PC-3 (cell line): ENCODE results near the gene EFCAB12. TPM values are rescaled to one million over a fixed set of nuclear protein-coding genes. Genes with fewer than 3 reads are reported as not detected.

Source experiments
- ATAC-seq: fragments of 200-7000 bp; cut with Tn5 transposase; 2 replicates; pipeline ENCODE4 v1.9.1; 2020; ENCODE audit warnings: mild to moderate bottlenecking, moderate library complexity
- BruUV-seq: library from RNA; stranded (reverse); fragments of 400-500 nt; replicated peaks from 2 replicates; lab custom pipeline; 2021; lab: Mats Ljungman, UMichigan
- CTCF ChIA-PET: fragments of 300-600 bp; sonication (Branson Sonifier 250); formaldehyde crosslinking; loops from one replicate; lab custom pipeline; 2022; ENCODE audit warnings: antibody characterized with exemption; lab: Charles Lee
- POLR2A ChIA-PET: fragments of 300-600 bp; sonication (Branson Sonifier 250); formaldehyde crosslinking; loops from one replicate; lab custom pipeline; 2022; ENCODE audit warnings: antibody characterized with exemption; ENCODE audit not compliant: unreplicated experiment; lab: Charles Lee
- DNase-seq: peaks from one replicate; pipeline ENCODE4 v3.0.0-alpha.2; 2015
- H2AFZ ChIP-seq: fragments of 300-600 bp; sonication (generic); 2 replicates; pipeline ENCODE4 v1.6.0; 2016; ENCODE audit warnings: antibody characterized with exemption, low read length
- H3F3A ChIP-seq: fragments of 300-600 bp; sonication (generic); one replicate; pipeline ENCODE4 v1.6.0; 2017; ENCODE audit warnings: antibody characterized with exemption, low read length, control low read depth, mild to moderate bottlenecking; ENCODE audit not compliant: unreplicated experiment
- H3K27ac ChIP-seq: fragments of 300-600 bp; sonication (generic); 2 replicates; pipeline ENCODE4 v1.5.1; 2016; ENCODE audit warnings: mild to moderate bottlenecking, low read length
- H3K27me3 ChIP-seq: fragments of 300-600 bp; sonication (generic); 2 replicates; pipeline ENCODE4 v1.6.1; 2016; ENCODE audit warnings: low read length, mixed read lengths
- H3K36me3 ChIP-seq: fragments of 300-600 bp; sonication (generic); 2 replicates; pipeline ENCODE4 v1.6.1; 2016; ENCODE audit warnings: low read depth, mixed run types, low read length, mixed read lengths
- H3K4me1 ChIP-seq: fragments of 300-600 bp; sonication (generic); 2 replicates; pipeline ENCODE4 v1.5.1; 2016; ENCODE audit warnings: low read length; ENCODE audit not compliant: insufficient read depth
- H3K4me2 ChIP-seq: fragments of 300-600 bp; sonication (generic); 2 replicates; pipeline ENCODE4 v1.6.0; 2016; ENCODE audit warnings: low read length
- H3K4me3 ChIP-seq: fragments of 300-600 bp; sonication (generic); 2 replicates; pipeline ENCODE4 v1.5.1; 2016; ENCODE audit warnings: mild to moderate bottlenecking, low read length, mixed read lengths
- H3K79me2 ChIP-seq: fragments of 300-600 bp; sonication (generic); 2 replicates; pipeline ENCODE4 v1.6.1; 2017; ENCODE audit warnings: low read length, mixed read lengths
- H3K9ac ChIP-seq: fragments of 300-600 bp; sonication (generic); 2 replicates; pipeline ENCODE4 v1.6.0; 2016; ENCODE audit warnings: mild to moderate bottlenecking, low read length
- H3K9me2 ChIP-seq: fragments of 300-600 bp; sonication (generic); replicated peaks from 2 replicates; pipeline ENCODE4 v1.6.1; 2016; ENCODE audit warnings: mixed run types, low read length, mixed read lengths
- H3K9me3 ChIP-seq: fragments of 300-600 bp; sonication (generic); 2 replicates; pipeline ENCODE4 v1.6.1; 2016; ENCODE audit warnings: low read length, mixed read lengths
- H4K20me1 ChIP-seq: fragments of 300-600 bp; sonication (generic); 2 replicates; pipeline ENCODE4 v1.6.1; 2016; ENCODE audit warnings: low read length, mixed read lengths
- CTCF ChIP-seq: fragments of 300-600 bp; sonication (generic); conservative IDR thresholded peaks from 2 replicates; pipeline ENCODE4 v1.5.1; 2017; ENCODE audit warnings: antibody characterized with exemption, low read depth, mild to moderate bottlenecking, low read length
- EZH2 ChIP-seq: fragments of 300-600 bp; sonication (generic); IDR thresholded peaks from one replicate; pipeline ENCODE4 v1.6.1; 2017; ENCODE audit warnings: antibody characterized with exemption, mild to moderate bottlenecking, low read length; ENCODE audit not compliant: unreplicated experiment
- EZH2phosphoT487 ChIP-seq: fragments of 300-600 bp; sonication (generic); IDR thresholded peaks from 2 replicates; pipeline ENCODE4 v1.6.1; 2018; ENCODE audit warnings: mild to moderate bottlenecking, antibody characterized with exemption, low read length, borderline replicate concordance
- intact Hi-C: fragments of 100-400 bp; cut with micrococcal nuclease; formaldehyde crosslinking; loops from 2 replicates; pipeline ENCODE4 v1.9.0; 2023
- total RNA-seq: library from RNA; depleted of rRNA; stranded (reverse); fragments of >200 nt; gene quantifications from 2 replicates; pipeline ENCODE4 v1.2.3, GENCODE V29; 2014

The EFCAB12 gene
- total RNA-seq, 1 experiment from 2014 or later = 0.04 TPM

GRCh38 chr3:129460155-129460554 is 31.7 kb upstream of the EFCAB12 start:
- Histone ChIP-seq H3K36me3 (no peaks in the 10 kb centered on the region), H3K27ac (peak overlapping the region; percentile 90), H3F3A (no peaks in the 10 kb centered on the region), H2AFZ (no peak overlapping the region), H3K4me3 (no peak overlapping the region), H3K4me1 (peaks cover 19% of the 10 kb centered on the region), H3K9ac (no peak overlapping the region), H3K4me2 (peak overlapping the region; percentile 42; the same call in 1 of the 2 replicates), H4K20me1 (no peaks in the 10 kb centered on the region), H3K9me2 (no peaks in the 10 kb centered on the region), H3K9me3 (no peaks in the 10 kb centered on the region), H3K79me2 (no peaks in the 10 kb centered on the region), H3K27me3 (no peaks in the 10 kb centered on the region)
- CTCF ChIA-PET = no interaction called here
- BruUV-seq = no TSS peak
- intact Hi-C loops = no loop called here
- ATAC-seq (no peak), DNase-seq (no peak)
- POLR2A ChIA-PET = no interaction called here
- no peak for TF ChIP-seq EZH2
- no peak for TF ChIP-seq CTCF
- TF ChIP-seq EZH2phosphoT487 = no peak

- Histone ChIP-seq H3K9me3 (no peaks in the 10 kb centered on the region), H3K4me3 (no peak overlapping the region), H3F3A (no peaks in the 10 kb centered on the region), H4K20me1 (no peaks in the 10 kb centered on the region), H3K79me2 (no peaks in the 10 kb centered on the region), H3K9me2 (no peaks in the 10 kb centered on the region), H2AFZ (no peak overlapping the region), H3K27ac (no peak overlapping the region), H3K4me2 (no peak overlapping the region), H3K4me1 (no peaks in the 10 kb centered on the region), H3K9ac (no peak overlapping the region), H3K36me3 (no peaks in the 10 kb centered on the region), H3K27me3 (no peaks in the 10 kb centered on the region)
- intact Hi-C loops = no loop called here
- no TSS peak for BruUV-seq
- POLR2A ChIA-PET = no interaction called here
- DNase-seq = no peak
- ATAC-seq = no peak
- CTCF ChIA-PET = no interaction called here
- no peak for TF ChIP-seq EZH2phosphoT487
- no peak for TF ChIP-seq CTCF
- no peak for TF ChIP-seq EZH2
Measured at GRCh38 chr3:129453732-129454131, 25.3 kb upstream of the EFCAB12 start.

GRCh38 chr3:129449279-129450115 is 21.1 kb upstream of the EFCAB12 start:
- ATAC-seq = no peak
- no peak overlapping the region for H3K4me3 ChIP-seq
- POLR2A ChIA-PET = no interaction called here
- no peak overlapping the region for H3K9ac ChIP-seq
- H3K4me1 ChIP-seq = no peaks in the 10 kb centered on the region
- H2AFZ ChIP-seq = no peak overlapping the region
- CTCF ChIA-PET = no interaction called here
- H3F3A ChIP-seq = no peaks in the 10 kb centered on the region
- H3K9me3 ChIP-seq = no peaks in the 10 kb centered on the region
- intact Hi-C loops = no loop called here
- no peaks in the 10 kb centered on the region for H3K9me2 ChIP-seq
- H3K79me2 ChIP-seq = no peaks in the 10 kb centered on the region
- TF ChIP-seq EZH2 = no peak
- no peak for TF ChIP-seq CTCF
- no peak for TF ChIP-seq EZH2phosphoT487
- H3K27me3 ChIP-seq = no peaks in the 10 kb centered on the region
- H3K27ac ChIP-seq = no peak overlapping the region
- H3K36me3 ChIP-seq = no peaks in the 10 kb centered on the region
- BruUV-seq = no TSS peak
- H4K20me1 ChIP-seq = no peaks in the 10 kb centered on the region
- DNase-seq = no peak
- H3K4me2 ChIP-seq = no peak overlapping the region
